DMS153 (cell line): ENCODE data around the gene DGLUCY.
"Not testable (repeated sequence)": the region's sequence is repeated elsewhere in the genome, so short reads cannot be mapped to it uniquely, and the experiment has no call there.

Source experiments
- DNase-seq: peaks from one replicate; lab custom pipeline; 2025; lab: John Stamatoyannopoulos, UW

Gene DGLUCY

GRCh38 chr14:91257328-91258010, 143.6 kb downstream of the DGLUCY start:
- no peak for DNase-seq

DNA sequence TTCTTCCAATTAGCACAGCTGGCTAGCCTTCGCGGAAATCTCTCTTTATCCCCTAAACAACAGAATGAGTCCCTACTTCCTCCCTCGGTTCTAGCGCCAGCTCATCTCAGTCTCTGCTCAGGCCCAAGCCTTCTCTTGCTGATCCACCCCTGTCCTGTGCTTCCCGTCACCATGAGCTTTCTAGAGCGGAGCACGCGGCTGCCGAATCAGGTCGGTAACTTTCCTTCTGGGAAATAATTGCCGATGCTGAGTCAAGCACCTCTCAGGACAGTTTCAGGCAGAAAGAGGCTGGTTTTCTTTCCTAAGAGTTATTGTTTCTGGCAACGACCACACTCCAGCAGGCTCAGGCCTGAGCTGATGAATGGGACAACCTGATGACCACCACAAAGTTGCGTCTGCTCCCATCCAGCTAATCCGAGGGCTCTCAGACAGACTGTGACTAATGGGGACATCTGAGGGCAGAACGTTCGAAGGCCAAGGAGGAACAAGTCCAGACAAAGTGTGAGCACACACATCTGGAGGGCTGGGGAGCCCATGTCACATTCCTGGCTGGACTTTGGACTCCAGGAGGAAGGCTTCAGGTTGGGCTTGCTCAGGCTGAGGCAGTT, 144.2 kb downstream of the DGLUCY start:
- DNase-seq, result no peak

DNA sequence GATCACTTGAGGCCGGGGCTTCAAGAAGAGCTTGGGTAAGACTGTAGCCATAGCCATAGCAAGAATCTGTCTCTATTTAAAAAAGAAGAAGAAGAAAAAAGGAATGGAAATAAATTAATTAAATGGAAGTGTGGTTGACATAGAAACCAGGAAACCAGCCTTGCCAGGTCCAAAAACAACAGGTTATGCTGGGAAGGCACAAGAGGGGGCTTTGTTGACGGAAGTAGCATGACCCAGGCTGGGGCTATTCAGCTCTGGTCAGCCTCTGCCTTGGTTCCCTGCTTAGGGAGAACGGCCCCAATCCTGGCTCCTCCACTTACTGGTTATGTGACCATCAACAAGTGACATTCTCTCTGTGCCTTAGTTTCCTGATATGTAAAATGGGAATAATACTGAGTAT, 145.0 kb downstream of the DGLUCY start:
- DNase-seq, result no peak

DNA sequence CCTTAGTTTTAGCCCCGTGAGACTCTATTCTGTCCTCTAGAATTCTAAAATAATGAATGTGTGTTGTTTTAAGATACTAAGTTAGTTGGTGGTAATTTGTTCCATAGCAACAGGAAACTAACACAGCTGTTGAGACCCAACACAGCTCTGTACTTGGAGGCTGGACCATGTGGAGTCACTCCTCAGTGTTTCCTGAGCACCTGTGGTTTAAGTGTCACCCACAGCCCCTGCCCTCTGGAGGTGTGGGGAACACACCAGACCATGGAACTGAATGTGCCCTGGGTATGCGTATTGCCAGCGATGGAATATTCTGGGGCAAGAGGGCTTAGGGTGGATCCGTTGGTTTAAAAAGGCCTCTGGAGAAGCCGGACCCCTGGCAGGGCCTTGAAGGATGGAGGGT, 147.2 kb downstream of the DGLUCY start:
- no peak for DNase-seq

DNA sequence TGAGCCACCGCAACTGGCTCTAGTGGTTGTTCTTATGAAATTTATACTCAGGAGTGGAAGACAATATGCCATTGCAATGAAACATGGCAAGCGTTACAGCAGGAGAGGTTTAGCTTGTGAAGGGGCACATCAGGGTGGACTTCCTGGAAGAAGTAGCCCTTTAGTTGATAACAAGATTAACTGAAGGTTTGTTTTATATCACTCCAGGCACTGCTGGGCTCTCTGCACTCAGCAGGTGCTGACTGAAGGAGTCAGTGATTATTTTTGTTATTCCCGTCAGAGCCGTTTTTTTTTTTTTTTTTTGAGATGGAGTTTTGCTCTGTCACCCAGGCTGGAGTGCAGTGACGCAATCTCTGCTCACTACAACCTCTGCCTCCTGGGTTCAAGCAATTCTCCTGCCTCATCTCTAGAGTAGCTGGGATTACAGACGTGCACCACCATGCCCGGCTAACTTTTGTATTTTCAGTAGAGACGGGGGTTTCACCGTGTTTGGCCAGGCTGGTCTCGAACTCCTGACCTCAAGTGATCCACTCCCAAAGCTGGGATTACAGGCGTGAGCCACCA, 148.2 kb downstream of the DGLUCY start:
- DNase-seq, result no peak

GRCh38 chr14:91263329-91263728, 149.5 kb downstream of the DGLUCY start:
- no peak for DNase-seq

- no peak for DNase-seq
These were observed 150.6 kb downstream of the DGLUCY start for GRCh38 chr14:91264151-91265150.

GRCh38 chr14:91265404-91265803, 151.5 kb downstream of the DGLUCY start:
- no peak for DNase-seq

- not testable (repeated sequence) for DNase-seq
These were observed 152.4 kb downstream of the DGLUCY start for GRCh38 chr14:91266276-91266675.

GRCh38 chr14:91267965-91268437, 154.1 kb downstream of the DGLUCY start:
- DNase-seq, result no peak

DNA sequence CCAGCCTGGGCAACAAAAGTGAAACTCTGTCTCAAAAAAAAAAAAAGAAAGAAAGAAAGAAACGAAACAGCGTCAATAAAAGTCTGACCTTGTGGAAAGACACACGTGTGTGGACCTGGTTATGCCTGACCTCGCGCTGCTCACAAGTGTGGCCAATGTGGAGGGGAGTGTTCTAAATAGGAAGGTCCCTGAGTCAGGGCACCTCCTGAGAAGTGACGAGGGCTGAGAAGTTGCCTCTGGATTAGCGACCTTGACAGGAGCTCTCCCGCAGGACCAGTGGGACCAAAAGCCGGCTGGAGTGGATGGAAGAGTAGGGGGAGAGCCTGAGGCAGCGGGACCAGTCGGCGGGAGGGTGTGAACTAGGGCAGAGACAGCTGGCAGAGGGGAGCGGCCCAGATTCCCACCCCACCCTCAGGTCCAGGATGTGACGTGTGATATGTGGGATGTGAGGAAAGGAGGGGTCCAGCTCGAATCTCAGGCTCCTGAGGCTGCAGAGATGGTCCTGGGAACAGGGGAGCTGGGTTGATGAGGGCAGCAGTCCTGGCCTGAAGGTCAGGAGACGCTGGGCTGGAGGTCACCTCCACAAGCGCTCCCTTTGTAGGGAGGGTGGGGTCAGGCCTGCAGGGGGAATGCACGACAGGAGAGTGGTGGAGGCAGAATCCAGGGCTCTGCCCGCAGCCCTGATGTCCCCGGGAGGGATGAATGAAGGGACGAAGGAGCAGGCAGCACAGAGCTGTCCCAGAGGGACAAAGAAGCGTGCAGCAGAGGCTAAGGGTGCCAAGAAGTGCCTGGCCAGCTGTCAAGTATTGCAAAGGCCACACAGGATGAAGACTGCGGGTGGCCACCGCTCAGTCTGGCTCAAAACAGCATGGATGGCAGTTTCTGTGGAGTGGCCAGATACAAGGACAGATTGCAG, 155.5 kb downstream of the DGLUCY start:
- no peak for DNase-seq

DNA sequence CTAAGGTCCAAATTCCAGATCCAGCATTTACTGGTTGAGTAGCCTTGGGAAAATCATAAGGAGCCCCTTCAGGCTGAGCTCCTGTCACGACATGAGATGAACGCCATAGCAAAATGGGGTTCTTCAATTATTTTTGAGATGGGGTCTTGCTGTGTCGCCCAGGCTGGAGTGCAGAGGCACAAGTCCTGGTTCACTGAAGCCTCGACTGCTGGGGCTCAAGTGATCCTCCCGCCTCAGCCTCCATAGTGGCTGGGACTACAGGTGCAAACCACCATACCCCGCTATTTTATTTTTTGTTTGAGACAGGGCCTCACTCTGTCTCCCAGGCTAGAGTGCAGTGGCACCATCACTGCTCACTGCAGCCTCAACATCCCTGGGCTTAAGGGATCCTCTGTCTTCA, 156.3 kb downstream of the DGLUCY start:
- no peak for DNase-seq

DNA sequence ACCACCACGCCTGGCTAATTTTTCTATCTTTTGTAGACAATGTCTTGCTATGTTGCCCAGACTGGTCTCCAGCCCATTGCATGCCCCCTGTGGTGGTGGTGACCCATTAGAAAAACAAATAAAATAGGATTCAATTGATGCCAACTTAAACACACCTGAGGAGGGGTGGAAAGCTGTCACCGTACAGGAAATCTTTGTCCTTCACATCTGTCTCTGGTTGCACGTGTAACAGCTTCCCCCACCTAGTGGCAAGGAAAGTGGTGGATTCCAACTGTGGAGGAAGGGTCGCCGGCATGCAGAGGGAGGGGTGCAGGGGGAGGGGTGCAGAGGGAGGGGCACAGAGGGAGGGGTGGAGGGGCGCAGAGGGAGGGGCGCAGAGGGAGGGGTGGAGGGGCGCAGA, 156.7 kb downstream of the DGLUCY start:
- no peak for DNase-seq

- no peak for DNase-seq
These were observed 157.8 kb downstream of the DGLUCY start for GRCh38 chr14:91271639-91272038.

GRCh38 chr14:91272341-91273272, 158.7 kb downstream of the DGLUCY start:
- DNase-seq, result no peak

DNA sequence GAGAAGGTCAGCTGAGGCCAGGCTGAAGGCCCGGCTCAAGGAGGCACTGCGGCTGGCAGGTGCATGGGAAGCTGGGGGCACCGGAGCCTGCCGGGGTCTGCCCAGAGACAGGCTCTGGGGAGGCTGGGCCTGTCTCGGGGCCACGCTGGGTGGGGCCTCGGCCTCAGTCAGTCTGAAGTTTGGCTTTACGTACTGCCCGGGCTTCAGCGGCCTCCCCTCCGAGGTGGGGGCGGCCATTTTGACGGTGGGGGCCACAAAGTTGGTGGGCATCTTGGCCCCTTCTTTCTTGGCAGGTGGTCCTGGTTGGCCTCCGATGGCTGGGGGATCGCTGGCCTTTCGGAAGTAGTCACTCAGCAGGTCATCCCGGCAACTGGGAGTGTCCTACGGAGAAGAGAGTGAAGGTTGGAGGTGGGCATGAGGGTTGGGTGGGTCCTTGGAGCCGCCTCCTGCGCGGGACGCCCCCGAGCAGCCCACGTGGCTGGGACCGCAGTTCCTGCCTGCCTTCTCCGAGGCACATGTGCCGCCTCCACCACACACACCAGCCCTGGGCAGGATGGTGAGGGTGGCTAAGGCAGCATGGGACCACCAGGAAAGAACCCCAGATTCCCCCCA, 159.5 kb downstream of the DGLUCY start:
- DNase-seq, result no peak

DNA sequence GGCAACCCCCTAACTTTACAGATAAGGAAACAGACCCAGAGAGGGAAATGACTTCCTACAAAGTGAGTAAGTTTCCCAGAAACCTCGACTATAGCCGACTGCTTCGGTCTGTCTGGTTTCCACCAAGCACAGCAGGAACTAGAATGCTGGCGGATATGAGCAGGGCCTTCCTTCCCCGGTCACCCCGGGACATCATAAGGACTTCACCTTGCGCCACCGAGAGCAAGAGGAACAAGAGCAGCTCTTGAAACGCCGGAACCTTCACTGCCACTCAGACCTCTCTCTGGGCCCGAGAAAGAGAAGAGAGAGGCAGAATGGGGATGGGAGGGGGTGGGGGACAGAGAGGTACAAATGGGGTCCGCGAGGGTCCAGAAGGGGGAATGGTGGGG, 160.0 kb downstream of the DGLUCY start:
- DNase-seq, result no peak

GRCh38 chr14:91274796-91275195, 160.9 kb downstream of the DGLUCY start:
- DNase-seq, result no peak
